Measurements from ENCODE around the gene MZF1.

GRCh38 chr19:58569191-58569942, 3.8 kb downstream of the MZF1 start:
- TF ChIP-seq CTCF (conservative IDR thresholded peaks at IDR 0.05 in 1 of 2, IDR thresholded peaks at IDR 0.05 in 1 of 2; ENCODE audit: low read depth in 1 of 2, low read length in 2 of 2) (no peak), EZH2 (IDR thresholded peaks at IDR 0.05; ENCODE audit: low read length, missing control alignments) (no peak)

All from fibroblast of lung (primary cell).